Pancreas (tissue), 10 donors: ENCODE data around the gene GAS6. TPM values are rescaled to one million over a fixed set of nuclear protein-coding genes. Genes with fewer than 3 reads are reported as not detected.
A peak's percentile ranks its signal among the peaks of the same experiment; 100 is the strongest.

Source experiments
- ATAC-seq, 4 donors: fragments of 200-7000 bp; cut with Tn5 transposase; one replicate each; pipeline versions ENCODE4 v1.8.0 to v1.9.1; 2020; ENCODE audit warnings: mild to moderate bottlenecking in 4 of 4, moderate library complexity in 4 of 4
- DNase-seq, 6 donors: peaks; one replicate each; pipeline ENCODE4 v3.0.0-alpha.2; 2020
- FAIRE-seq: peaks from 2 replicates; lab custom pipeline; 2012; peaks lifted over from hg19 to GRCh38; lab: Jason Lieb, UNC
- H3K27ac ChIP-seq, 4 donors: fragments of 200-600 bp; sonication (generic); 1 replicate in 3 of 4; 2 replicates in 1 of 4; pipeline versions ENCODE4 v1.5.0 to v1.8.0; 2020
- H3K27me3 ChIP-seq, 4 donors: fragments of 200-600 bp; one replicate each; pipeline ENCODE4 v1.8.0; 2021
- H3K36me3 ChIP-seq, 3 donors: fragments of 200-600 bp; sonication (generic) in 1 of 3; one replicate each; pipeline versions ENCODE4 v1.5.0 to v1.8.0; 2020 to 2021
- H3K4me1 ChIP-seq, 3 donors: fragments of 200-600 bp; one replicate each; pipeline ENCODE4 v1.8.0; 2021
- H3K4me3 ChIP-seq, 4 donors: fragments of 200-600 bp; sonication (generic) in 2 of 4; one replicate each; pipeline versions ENCODE4 v1.5.0 to v1.8.0; 2020 to 2021
- H3K9me3 ChIP-seq, 4 donors: fragments of 200-600 bp; one replicate each; pipeline ENCODE4 v1.8.0; 2021
- WGBS, 2 donors: extraction: QIAGEN DNeasy Blood & Tissue Kit; methylation state at CpG; one replicate each; pipeline ENCODE4 v1.1.7; 2013; 5-methylcytosine and 5-hydroxymethylcytosine counted together
- intact Hi-C, 3 donors: fragments of 100-400 bp; cut with DNase I; formaldehyde crosslinking; loops; one replicate each; pipeline versions ENCODE4 v1.11.1 to v1.14.2; 2022
- polyA plus RNA-seq, 2 donors: library from polyadenylated mRNA; stranded (reverse); fragments of 200-250 nt; gene quantifications; one replicate each; pipeline ENCODE4 v1.2.3, GENCODE V29; 2013
- total RNA-seq, 6 donors: library from RNA; stranded (reverse); fragmentation: NEBNext Ultra II Directional in 4 of 6; extraction: Animal tissue kit (Norgen Biotek cat#: 25700) in 4 of 6; gene quantifications; one replicate each; pipeline versions ENCODE4 v1.2.1 to v1.2.4, GENCODE V29; 2021 to 2023
- TF ChIP-seq, protein P1 (sequence below), 4 donors: fragments of 200-600 bp; sonication (generic) in 3 of 4; IDR thresholded peaks; one replicate each; pipeline versions ENCODE4 v1.5.0 to v1.8.0; 2021; ENCODE audit warnings: antibody characterized with exemption in 4 of 4
- donor health status: healthy with polysubstance abuse.
- donor health status: DM: no; HTN: no; CAD: no; lungs with moderate emphysema.
- donor health status: DM: no; HTN: no; CAD: no.
- donor health status: control.
- donor health status: control.
- donor health status: Bipolar disorder and iron deficiency.
- donor health status: DM: yes; HTN: yes; CAD: no.
- donor health status: DM: no; HTN: no; CAD: no.
- donor health status: DM: no; HTN: no; CAD: no.
- donor health status: DM: yes; HTN: yes; CAD: no.

Gene GAS6
- total and polyA plus RNA-seq, 8 donors = 24.3 to 124 (median 42.2) TPM

DNA sequence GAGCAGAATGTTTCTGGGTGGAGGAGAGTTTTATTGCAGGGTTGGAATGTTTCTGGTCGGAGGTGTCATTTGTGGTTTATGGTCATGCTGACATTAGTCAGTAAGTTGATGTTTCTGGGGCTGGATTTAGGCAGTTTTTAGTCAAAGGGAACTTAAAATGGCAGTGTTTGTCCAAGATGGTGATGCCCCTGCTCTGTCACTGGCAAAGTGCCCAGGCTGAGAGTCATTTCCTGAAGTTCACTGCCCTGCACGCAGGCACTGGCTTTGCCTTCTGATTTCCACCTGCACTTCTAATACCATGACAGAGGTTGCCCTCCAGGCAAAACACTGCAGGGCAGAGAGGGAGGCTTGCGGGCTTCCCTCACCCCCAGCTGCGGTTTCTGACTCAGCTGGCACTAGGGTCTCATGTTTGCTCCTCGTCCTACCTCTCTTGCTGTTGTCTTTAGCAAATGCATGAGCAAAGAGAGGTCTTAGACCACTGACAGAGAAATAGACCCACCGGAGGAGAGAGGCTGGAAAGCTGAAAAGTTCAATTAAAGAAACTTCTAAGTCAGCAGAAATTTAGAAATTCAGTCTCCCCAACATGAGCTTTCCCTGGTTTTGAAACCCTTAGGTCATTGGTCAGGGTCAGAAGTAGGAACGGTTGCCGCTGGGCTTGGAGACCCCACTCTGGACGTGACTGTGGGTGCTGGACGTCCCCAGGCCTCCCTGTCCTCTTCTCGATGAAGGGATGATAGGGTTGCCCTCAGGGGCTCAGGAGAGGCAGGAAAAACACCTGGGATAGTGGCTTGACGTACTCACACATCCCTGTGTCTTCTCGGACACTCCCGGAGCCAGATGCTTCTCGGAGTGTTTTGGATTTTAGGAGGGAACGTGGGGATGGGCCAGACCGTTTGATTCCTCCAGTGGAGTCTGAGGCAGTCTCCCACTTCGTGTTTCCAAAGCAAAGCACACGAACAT, 78.5 kb downstream of the GAS6 start:
- DNase-seq (peak in 1 of 6 donors; percentile 14), ATAC-seq (no peak), FAIRE-seq (no peak)
- intact Hi-C loops = no loop called here
- H3K4me1 ChIP-seq = no peaks in the 10 kb centered on the region
- TF ChIP-seq, protein P1, sequence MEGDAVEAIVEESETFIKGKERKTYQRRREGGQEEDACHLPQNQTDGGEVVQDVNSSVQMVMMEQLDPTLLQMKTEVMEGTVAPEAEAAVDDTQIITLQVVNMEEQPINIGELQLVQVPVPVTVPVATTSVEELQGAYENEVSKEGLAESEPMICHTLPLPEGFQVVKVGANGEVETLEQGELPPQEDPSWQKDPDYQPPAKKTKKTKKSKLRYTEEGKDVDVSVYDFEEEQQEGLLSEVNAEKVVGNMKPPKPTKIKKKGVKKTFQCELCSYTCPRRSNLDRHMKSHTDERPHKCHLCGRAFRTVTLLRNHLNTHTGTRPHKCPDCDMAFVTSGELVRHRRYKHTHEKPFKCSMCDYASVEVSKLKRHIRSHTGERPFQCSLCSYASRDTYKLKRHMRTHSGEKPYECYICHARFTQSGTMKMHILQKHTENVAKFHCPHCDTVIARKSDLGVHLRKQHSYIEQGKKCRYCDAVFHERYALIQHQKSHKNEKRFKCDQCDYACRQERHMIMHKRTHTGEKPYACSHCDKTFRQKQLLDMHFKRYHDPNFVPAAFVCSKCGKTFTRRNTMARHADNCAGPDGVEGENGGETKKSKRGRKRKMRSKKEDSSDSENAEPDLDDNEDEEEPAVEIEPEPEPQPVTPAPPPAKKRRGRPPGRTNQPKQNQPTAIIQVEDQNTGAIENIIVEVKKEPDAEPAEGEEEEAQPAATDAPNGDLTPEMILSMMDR (IDR thresholded peaks at IDR 0.05) = no peak
- H3K4me3 ChIP-seq = no peak overlapping the region
- no peaks in the 10 kb centered on the region for H3K9me3 ChIP-seq
- no peaks in the 10 kb centered on the region for H3K36me3 ChIP-seq
- 77 to 81% methylated on average over 19 of the region's 19 CpGs for whole genome bisulfite sequencing, 2 donors
- no peaks in the 10 kb centered on the region for H3K27me3 ChIP-seq
- H3K27ac ChIP-seq = no peak overlapping the region

DNA sequence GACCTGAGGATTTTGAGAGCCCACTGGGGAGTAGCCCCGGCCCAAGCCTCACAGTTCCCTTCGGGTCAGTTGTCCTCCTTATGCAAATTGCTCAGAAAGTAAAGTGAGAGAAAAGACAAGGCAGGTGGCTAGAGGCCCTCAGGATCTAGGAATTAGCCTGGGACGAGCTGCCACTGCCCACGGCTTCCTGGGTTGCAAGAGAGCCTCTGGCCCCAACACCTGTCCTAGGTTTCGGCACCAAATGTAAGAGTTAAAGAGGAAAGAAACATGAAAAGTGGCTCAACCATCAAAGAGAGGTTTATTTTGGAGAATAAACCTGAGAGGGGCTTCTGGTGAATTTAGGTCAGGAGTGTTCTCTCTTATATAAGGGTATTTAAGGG, 79.2 kb downstream of the GAS6 start:
- Histone ChIP-seq H3K4me1 (no peaks in the 10 kb centered on the region), H3K9me3 (no peaks in the 10 kb centered on the region), H3K36me3 (no peaks in the 10 kb centered on the region), H3K27me3 (no peaks in the 10 kb centered on the region), H3K27ac (no peak overlapping the region), H3K4me3 (no peak overlapping the region)
- TF ChIP-seq, protein P1 (IDR thresholded peaks at IDR 0.05) = no peak
- peak in 1 of 6 donors; percentile 10 for DNase-seq
- ATAC-seq = no peak
- intact Hi-C loops = no loop called here
- WGBS, 2 donors = 89 to 92% methylated on average over 4 to 5 of the region's 5 CpGs
- FAIRE-seq = no peak

DNA sequence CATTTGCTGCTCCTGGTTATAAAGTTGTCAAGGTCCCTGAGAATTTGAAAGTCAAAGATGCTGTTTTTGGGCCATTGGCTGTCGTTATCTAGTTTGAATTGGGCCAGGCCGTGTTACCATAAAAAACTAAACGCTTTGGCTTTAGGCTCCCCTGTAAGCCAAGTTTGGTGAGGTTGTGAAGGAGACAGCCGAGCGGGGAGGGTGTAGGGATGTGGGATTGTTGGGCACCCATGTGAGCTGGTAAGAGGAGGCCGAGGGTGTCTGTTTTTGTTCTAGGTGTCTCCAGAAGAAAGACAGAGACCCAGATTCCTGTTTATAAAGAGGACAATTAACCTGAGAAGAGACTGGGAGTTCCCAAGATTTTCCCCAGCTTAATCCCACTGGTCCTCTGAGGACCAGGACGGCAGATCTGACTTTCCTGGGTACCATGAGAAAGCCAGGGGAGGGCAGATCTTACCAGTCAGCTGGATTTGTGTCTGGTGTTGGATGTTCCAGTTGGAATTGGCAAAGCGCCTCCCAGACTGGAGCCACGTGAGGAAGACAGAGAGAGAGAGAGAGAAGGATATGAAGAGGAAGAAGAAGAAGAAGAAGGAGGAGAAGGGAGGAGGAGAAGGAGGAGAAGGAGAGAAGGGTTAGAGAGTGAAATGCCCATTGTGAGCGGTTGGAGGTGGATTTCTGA, 79.8 kb downstream of the GAS6 start:
- intact Hi-C loops = no loop called here
- ATAC-seq = no peak

DNA sequence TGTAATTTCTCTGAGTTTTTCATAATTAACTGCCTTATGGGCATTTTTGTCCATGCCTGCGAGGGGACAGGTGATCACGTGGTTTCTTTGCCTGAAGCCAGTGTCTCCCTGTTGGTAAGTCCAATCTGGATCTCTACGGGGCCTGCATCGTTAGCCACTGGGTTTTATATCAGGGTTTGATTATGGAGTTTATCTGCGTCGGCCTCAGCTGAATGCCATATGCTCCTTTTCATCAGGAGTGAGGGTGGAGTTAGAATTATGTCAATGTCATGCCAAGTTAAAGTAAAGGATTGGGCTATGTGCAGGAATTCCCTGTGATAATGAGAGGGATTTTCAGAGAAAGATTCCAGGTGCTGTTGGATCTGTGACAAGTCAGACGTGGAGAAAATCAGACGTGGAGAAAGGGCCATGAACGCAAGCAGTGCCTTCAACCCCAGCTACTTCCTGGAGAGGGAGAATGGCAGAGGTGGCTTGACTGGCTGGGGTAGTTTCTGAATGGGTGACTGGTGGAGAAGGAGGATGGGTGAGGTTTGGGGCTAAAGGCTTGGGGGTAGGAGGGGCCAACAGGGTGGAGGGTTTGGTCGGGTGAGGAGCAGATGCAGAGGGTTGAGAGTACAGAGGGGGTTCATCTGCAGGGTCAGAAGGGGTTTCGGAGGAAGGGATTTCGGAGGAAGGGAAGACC, 80.5 kb downstream of the GAS6 start:
- no peaks in the 10 kb centered on the region for H3K4me1 ChIP-seq
- intact Hi-C loops = no loop called here
- H3K36me3 ChIP-seq = no peaks in the 10 kb centered on the region
- H3K27me3 ChIP-seq = no peaks in the 10 kb centered on the region
- WGBS, 2 donors = 47 to 57% methylated on average over 12 of the region's 12 CpGs
- peak; percentile 25 to 58 (median 48) for ATAC-seq
- DNase-seq = peak in 1 of 6 donors; percentile 6
- TF ChIP-seq, protein P1 (IDR thresholded peaks at IDR 0.05) = no peak
- H3K4me3 ChIP-seq = no peak overlapping the region
- no peak overlapping the region for H3K27ac ChIP-seq
- no peak for FAIRE-seq
- no peaks in the 10 kb centered on the region for H3K9me3 ChIP-seq

More for the DNA sequence above, 79.8 kb downstream of the GAS6 start:
- Histone ChIP-seq H3K27ac (no peak overlapping the region), H3K9me3 (no peaks in the 10 kb centered on the region), H3K4me1 (no peaks in the 10 kb centered on the region), H3K4me3 (no peak overlapping the region), H3K36me3 (no peaks in the 10 kb centered on the region), H3K27me3 (no peaks in the 10 kb centered on the region)
- FAIRE-seq (no peak), DNase-seq (peak in 1 of 6 donors; percentile 2)
- TF ChIP-seq, protein P1 (IDR thresholded peaks at IDR 0.05) = no peak
- 84 to 85% methylated on average over 10 of the region's 10 CpGs for WGBS, 2 donors
